Measurements from ENCODE around the gene RPL31.

GRCh38 chr2:100959225-100959880 lies 42.7 kb upstream of the RPL31 start:
- TF ChIP-seq CTCF (IDR thresholded peaks at IDR 0.05; ENCODE audit: borderline replicate concordance, extremely low read depth, low read length, poor library complexity, severe bottlenecking) (no peak), EZH2 (IDR thresholded peaks at IDR 0.05; ENCODE audit: borderline replicate concordance, low read depth, low read length, severe bottlenecking) (no peak)
